Naive thymus-derived CD4-positive, alpha-beta T cell (primary cell): ENCODE data around the gene BAX. TPM values are rescaled to one million over a fixed set of nuclear protein-coding genes. Genes with fewer than 3 reads are reported as not detected.
"Not testable (repeated sequence)": the region's sequence is repeated elsewhere in the genome, so short reads cannot be mapped to it uniquely, and the experiment has no call there.

Experiments
- ATAC-seq: fragments of 150-1000 bp; cut with Tn5 transposase; 2 replicates; pipeline ENCODE4 v1.10.0; 2021; ENCODE audit warnings: mild to moderate bottlenecking, moderate library complexity
- CTCF ChIA-PET: fragments of 350-600 bp; sonication (Branson Sonifier 250); formaldehyde crosslinking; loops from one replicate; lab custom pipeline; 2021; ENCODE audit warnings: antibody characterized with exemption; lab: Charles Lee
- POLR2A ChIA-PET: fragments of 350-600 bp; sonication (Branson Sonifier 250); formaldehyde crosslinking; loops from one replicate; lab custom pipeline; 2021; ENCODE audit warnings: antibody characterized with exemption, inconsistent platforms; lab: Charles Lee
- DNase-seq, 9 donors: peaks; one replicate each; pipeline versions ENCODE4 v3.0.0 to v3.0.0-alpha.2; 2020 to 2022; ENCODE audit warnings: mixed read lengths in 1 of 9
- H3K27ac ChIP-seq: one replicate; pipeline ENCODE4 v1.7.0; 2013; ENCODE audit warnings: mild to moderate bottlenecking, low read depth, low read length, moderate library complexity
- H3K27me3 ChIP-seq, 2 donors: one replicate each; pipeline ENCODE4 v1.7.0; 2013; ENCODE audit warnings: low read length in 2 of 2, mild to moderate bottlenecking in 2 of 2, moderate library complexity in 2 of 2; ENCODE audit not compliant: control insufficient read depth in 2 of 2, insufficient read depth in 2 of 2
- H3K36me3 ChIP-seq, 3 experiments: 1 replicate in 2 of 3; 2 replicates in 1 of 3; pipeline ENCODE4 v1.7.0; 2013; ENCODE audit warnings: low read length in 3 of 3, mild to moderate bottlenecking in 3 of 3, moderate library complexity in 1 of 3; ENCODE audit not compliant: insufficient read depth in 3 of 3, control insufficient read depth in 2 of 3
- H3K4me1 ChIP-seq, 2 donors: one replicate each; pipeline ENCODE4 v1.7.0; 2013; ENCODE audit warnings: low read length in 2 of 2, mild to moderate bottlenecking in 2 of 2, moderate library complexity in 1 of 2; ENCODE audit not compliant: control insufficient read depth in 2 of 2, insufficient read depth in 2 of 2
- H3K4me3 ChIP-seq: 2 replicates; pipeline ENCODE4 v1.7.0; 2013; ENCODE audit warnings: mild to moderate bottlenecking, low read length
- H3K9me3 ChIP-seq, 3 experiments: 1 replicate in 2 of 3; 2 replicates in 1 of 3; pipeline ENCODE4 v1.7.0; 2013; ENCODE audit warnings: low read length in 3 of 3; ENCODE audit not compliant: control insufficient read depth in 2 of 3
- H3K27ac Mint-ChIP-seq, 9 donors: one replicate each; pipeline ENCODE4 v1.8.0; 2020 to 2022; ENCODE audit warnings: mixed read lengths in 9 of 9, mild to moderate bottlenecking in 8 of 9, moderate library complexity in 5 of 9, inconsistent platforms in 2 of 9
- H3K27me3 Mint-ChIP-seq, 5 donors: one replicate each; pipeline ENCODE4 v1.8.0; 2021 to 2022; ENCODE audit warnings: mixed read lengths in 5 of 5, mild to moderate bottlenecking in 1 of 5
- H3K36me3 Mint-ChIP-seq, 5 donors: one replicate each; pipeline ENCODE4 v1.8.0; 2020 to 2022; ENCODE audit warnings: mixed read lengths in 5 of 5, mild to moderate bottlenecking in 3 of 5, inconsistent platforms in 1 of 5
- H3K4me1 Mint-ChIP-seq, 7 donors: one replicate each; pipeline ENCODE4 v1.8.0; 2020 to 2022; ENCODE audit warnings: mixed read lengths in 7 of 7, mild to moderate bottlenecking in 3 of 7, inconsistent platforms in 1 of 7
- H3K4me3 Mint-ChIP-seq, 10 donors: one replicate each; pipeline ENCODE4 v1.8.0; 2020 to 2022; ENCODE audit warnings: mild to moderate bottlenecking in 10 of 10, mixed read lengths in 10 of 10, moderate library complexity in 6 of 10, inconsistent platforms in 2 of 10
- H3K9me3 Mint-ChIP-seq, 11 donors: one replicate each; pipeline ENCODE4 v1.8.0; 2020 to 2022; ENCODE audit warnings: mixed read lengths in 11 of 11, mild to moderate bottlenecking in 4 of 11, inconsistent platforms in 1 of 11, moderate library complexity in 1 of 11
- intact Hi-C, 2 donors: fragments of 100-400 bp; cut with micrococcal nuclease; formaldehyde crosslinking; loops; one replicate each; pipeline ENCODE4 v1.15.1; 2023
- polyA plus RNA-seq, 2 donors: library from polyadenylated mRNA; unstranded; fragments of 300-500 nt; fragmentation: Illumina TruSeq; gene quantifications; one replicate each; pipeline ENCODE4 v1.2.3, GENCODE V29; 2021
- total RNA-seq, 6 experiments: library from RNA in 5 of 6; stranded (reverse) in 5 of 6; gene quantifications; 1 replicate in 5 of 6; 2 replicates in 1 of 6; pipeline ENCODE4 v1.2.3 and lab custom pipeline; 2021 to 2026

The BAX gene
- total and polyA plus RNA-seq, 7 experiments from 2014 or later: 49.1 to 355 (median 85.4) TPM

GRCh38 chr19:48927692-48928091 lies 27.0 kb upstream of the BAX start:
- H3K4me3 Mint-ChIP-seq, ATAC-seq, H3K36me3 Mint-ChIP-seq, H3K27ac Mint-ChIP-seq, CTCF ChIA-PET, H3K9me3 Mint-ChIP-seq, H3K27me3 ChIP-seq, intact Hi-C loops, H3K9me3 ChIP-seq, H3K4me1 ChIP-seq, H3K27me3 Mint-ChIP-seq, H3K36me3 ChIP-seq, H3K27ac ChIP-seq, H3K4me3 ChIP-seq, DNase-seq: not testable (repeated sequence)
- POLR2A ChIA-PET: interaction anchor here (0.6 kb wide), 1 partner anchor 155 kb away, joined by 4 read pairs; no protein-coding TSS in a partner anchor
- peaks cover 0 to 10% (median 4%) of the 10 kb centered on the region in 7 donors for H3K4me1 Mint-ChIP-seq

DNA sequence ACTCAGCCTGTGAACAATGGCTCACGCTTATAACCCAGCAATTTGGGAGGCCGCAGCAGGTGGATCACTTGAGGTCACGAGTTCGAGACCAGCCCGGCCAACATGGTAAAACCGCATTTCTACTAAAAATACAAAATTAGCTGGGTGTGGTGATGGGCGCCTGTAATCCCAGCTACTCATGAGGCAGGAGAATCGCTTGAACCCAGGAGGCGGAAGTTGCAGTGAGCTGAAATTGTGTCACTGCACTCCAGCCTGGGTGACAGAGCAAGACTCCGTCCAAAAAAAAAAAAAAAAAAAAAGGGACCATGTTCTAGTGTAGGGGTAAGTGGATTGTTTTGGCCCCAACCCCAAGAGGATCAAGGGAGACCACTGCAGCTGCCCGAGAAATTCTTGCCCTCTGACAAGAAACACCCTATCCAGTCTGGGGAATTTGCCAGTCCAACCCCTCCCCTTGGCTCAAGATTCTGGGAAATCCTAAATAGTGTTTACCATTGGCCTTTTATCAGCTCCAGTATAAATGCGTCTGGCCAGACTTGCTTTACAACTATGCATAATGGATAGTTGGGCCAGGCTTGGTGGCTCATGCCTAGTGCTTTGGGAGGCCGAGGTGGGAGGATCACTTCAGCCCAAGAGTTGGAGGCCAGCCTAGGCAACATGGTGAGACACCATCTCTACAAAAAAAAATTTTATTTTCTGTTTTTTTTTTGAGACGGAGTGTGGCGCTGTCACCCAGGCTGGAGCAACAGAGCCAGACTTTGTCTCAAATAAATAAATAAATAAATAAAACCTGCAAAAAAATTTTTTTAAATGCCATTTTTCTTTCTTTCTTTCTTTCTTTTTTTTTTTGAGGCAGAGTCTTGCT lies 26.3 kb upstream of the BAX start:
- ATAC-seq (no peak), DNase-seq (no peak)
- Histone ChIP-seq H3K27ac (no peak overlapping the region), H3K27me3 (no peaks in the 10 kb centered on the region), H3K36me3 (no peaks in the 10 kb centered on the region), H3K4me3 (no peak overlapping the region), H3K4me1 (peaks cover 6 to 7% of the 10 kb centered on the region in 2 donors), H3K9me3 (no peaks in the 10 kb centered on the region)
- Mint-ChIP-seq H3K36me3 (peaks cover 0 to 2% (median 0%) of the 10 kb centered on the region in 5 donors), H3K9me3 (no peaks in the 10 kb centered on the region), H3K4me1 (peaks cover 5 to 17% (median 9%) of the 10 kb centered on the region in 7 donors), H3K27ac (no peak overlapping the region), H3K4me3 (no peak overlapping the region), H3K27me3 (peaks cover 0 to 12% (median 0%) of the 10 kb centered on the region in 5 donors)
- ChIA-PET POLR2A (interaction anchor here (0.6 kb wide), 1 partner anchor 156 kb away, joined by 4 read pairs; no protein-coding TSS in a partner anchor), CTCF (interaction anchor here (1.0 kb wide), 1 partner anchor 42 kb away, joined by 3 read pairs; no protein-coding TSS in a partner anchor)
- intact Hi-C loops: no loop called here

DNA sequence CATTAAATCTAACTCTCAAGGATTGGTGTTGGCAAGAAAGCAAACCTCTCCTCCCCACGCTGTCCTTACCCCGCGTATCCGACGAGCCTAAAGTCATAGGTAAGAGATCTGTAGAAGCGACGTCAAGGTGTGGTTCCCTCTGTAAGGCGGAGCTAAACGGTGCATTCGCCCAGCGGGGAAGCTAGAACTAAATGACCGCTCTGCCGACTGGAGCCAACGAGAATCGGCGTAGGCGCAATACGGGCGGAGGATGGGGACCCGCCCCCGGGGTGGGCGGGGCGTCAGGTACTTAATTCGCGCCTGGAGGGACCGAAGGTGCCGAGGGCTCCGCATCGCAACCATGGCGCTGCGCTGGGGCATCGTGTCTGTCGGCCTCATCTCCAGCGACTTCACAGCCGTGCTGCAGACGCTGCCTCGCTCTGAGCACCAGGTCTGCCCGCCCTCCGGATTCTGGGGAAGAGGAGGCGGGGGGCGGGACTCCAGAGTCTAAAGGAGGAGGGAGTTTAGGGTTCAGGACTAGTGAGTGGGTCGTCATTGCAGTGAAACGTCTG lies 21.2 kb upstream of the BAX start, which contains the start of gene DHDH:
DHDH (plus strand) TSS at position 318 of the 551 bp plus-strand sequence; CDS start at position 341, 23 bp downstream.
- CTCF ChIA-PET: interaction anchor here (1.0 to 1.7 kb wide), 2 partner anchors 37 to 60 kb away, joined by 3 to 10 read pairs; partner anchors contain the start of genes GYS1 and RUVBL2
- Mint-ChIP-seq H3K36me3 (peaks cover 0 to 8% (median 3%) of the 10 kb centered on the region in 5 donors), H3K27ac (peak within 1 kb of the TSS; percentile 66 to 94 (median 91)), H3K9me3 (no peaks in the 10 kb centered on the region), H3K4me3 (peak within 1 kb of the TSS; percentile 78 to 91 (median 86)), H3K4me1 (peaks cover 7 to 17% (median 14%) of the 10 kb centered on the region in 7 donors), H3K27me3 (peaks cover 0 to 16% (median 0%) of the 10 kb centered on the region in 5 donors)
- Histone ChIP-seq H3K27ac (peak within 1 kb of the TSS; percentile 57), H3K9me3 (no peaks in the 10 kb centered on the region), H3K36me3 (no peaks in the 10 kb centered on the region), H3K4me1 (peaks cover 6 to 7% of the 10 kb centered on the region in 2 donors), H3K27me3 (no peaks in the 10 kb centered on the region), H3K4me3 (peak within 1 kb of the TSS; percentile 50)
- POLR2A ChIA-PET: interaction anchor here (0.6 to 1.8 kb wide), 10 partner anchors 19 to 730 kb away, joined by 3 to 8 read pairs (median 4); partner anchors contain the start of genes BAX, FTL and NUCB1
- ATAC-seq (peak; percentile 98), DNase-seq (peak; percentile 75 to 90 (median 87))
- intact Hi-C loops: loop anchor here (1.0 to 5.0 kb wide), 8 partner anchors 21 to 61 kb away; partner anchors contain the start of genes BAX (in 2 of the 2), PPP1R15A (in 2 of the 2), FTL (in 1 of the 2) and NUCB1 (in 1 of the 2)

DNA sequence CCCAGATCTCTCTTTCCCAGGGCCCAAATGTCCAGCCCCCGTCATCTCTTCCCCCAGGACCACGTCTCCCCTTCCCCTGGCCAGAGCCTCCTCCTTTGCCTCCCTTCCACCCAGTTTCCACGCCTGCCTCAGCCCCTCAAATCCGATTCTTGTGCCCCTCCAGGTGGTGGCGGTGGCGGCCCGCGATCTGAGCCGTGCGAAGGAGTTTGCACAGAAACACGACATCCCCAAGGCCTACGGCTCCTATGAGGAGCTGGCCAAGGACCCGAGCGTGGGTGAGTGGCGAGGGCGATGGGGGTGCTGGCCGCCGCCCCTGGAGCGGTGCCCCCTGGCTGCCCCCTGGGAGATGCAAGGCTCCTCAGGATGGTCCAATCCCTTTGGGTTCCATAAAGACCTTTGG lies 19.8 kb upstream of the BAX start:
- Mint-ChIP-seq H3K27me3 (peaks cover 0 to 16% (median 0%) of the 10 kb centered on the region in 5 donors), H3K9me3 (no peaks in the 10 kb centered on the region), H3K36me3 (peaks cover 0 to 19% (median 14%) of the 10 kb centered on the region in 5 donors), H3K4me1 (peaks cover 7 to 17% (median 14%) of the 10 kb centered on the region in 7 donors), H3K4me3 (peak overlapping the region in 3 of 10 donors; percentile 63 to 83 (median 78)), H3K27ac (peak overlapping the region in 1 of 9 donors; percentile 77)
- H3K36me3 ChIP-seq: no peaks in the 10 kb centered on the region
- ATAC-seq (no peak), DNase-seq (no peak)
- intact Hi-C loops: loop anchor here in 1 of 2 donors (5.0 kb wide), 1 partner anchor 63 kb away; the partner anchor contains the start of gene PPP1R15A
- no peaks in the 10 kb centered on the region for H3K27me3 ChIP-seq
- H3K9me3 ChIP-seq: no peaks in the 10 kb centered on the region
- no peak overlapping the region for H3K27ac ChIP-seq
- peaks cover 6 to 7% of the 10 kb centered on the region in 2 donors for H3K4me1 ChIP-seq
- ChIA-PET POLR2A (no interaction called here), CTCF (interaction anchor here (0.6 kb wide), 1 partner anchor 9 kb away, joined by 5 read pairs; no protein-coding TSS in a partner anchor)
- H3K4me3 ChIP-seq: no peak overlapping the region

DNA sequence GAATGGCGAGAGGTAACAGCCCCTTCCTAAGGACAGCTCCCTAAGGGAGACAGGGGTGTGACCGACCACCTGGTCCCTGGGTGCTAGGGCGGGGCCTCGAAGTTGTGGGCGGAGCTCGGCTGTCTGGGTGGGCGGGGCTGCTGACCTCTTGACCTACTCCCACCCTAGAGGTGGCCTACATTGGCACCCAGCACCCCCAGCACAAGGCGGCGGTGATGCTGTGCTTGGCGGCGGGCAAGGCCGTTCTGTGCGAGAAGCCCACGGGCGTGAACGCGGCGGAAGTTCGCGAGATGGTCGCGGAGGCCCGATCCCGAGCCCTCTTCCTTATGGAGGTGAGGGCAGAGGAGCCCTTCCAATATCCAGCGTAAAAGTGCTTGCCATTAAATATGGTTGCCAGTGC lies 18.8 kb upstream of the BAX start:
- no peak overlapping the region for H3K4me3 Mint-ChIP-seq
- intact Hi-C loops: no loop called here
- peaks cover 0 to under 1% (median 0%) of the 10 kb centered on the region in 11 donors for H3K9me3 Mint-ChIP-seq
- H3K36me3 Mint-ChIP-seq: peaks cover 0 to 27% (median 20%) of the 10 kb centered on the region in 5 donors
- ATAC-seq (no peak), DNase-seq (no peak)
- ChIA-PET POLR2A (no interaction called here), CTCF (interaction anchor here (0.6 to 0.7 kb wide), 2 partner anchors 108 to 618 kb away, joined by 3 to 4 read pairs; no protein-coding TSS in a partner anchor)
- Histone ChIP-seq H3K9me3 (no peaks in the 10 kb centered on the region), H3K27ac (no peak overlapping the region), H3K27me3 (no peaks in the 10 kb centered on the region), H3K4me3 (no peak overlapping the region), H3K4me1 (peaks cover 6 to 7% of the 10 kb centered on the region in 2 donors), H3K36me3 (no peaks in the 10 kb centered on the region)
- H3K27ac Mint-ChIP-seq: no peak overlapping the region
- H3K27me3 Mint-ChIP-seq: peaks cover 0 to 16% (median 0%) of the 10 kb centered on the region in 5 donors
- H3K4me1 Mint-ChIP-seq: peaks cover 7 to 17% (median 14%) of the 10 kb centered on the region in 7 donors

GRCh38 chr19:48938256-48938655 lies 16.4 kb upstream of the BAX start:
- DNase-seq (no peak), ATAC-seq (no peak)
- Histone ChIP-seq H3K36me3 (no peaks in the 10 kb centered on the region), H3K9me3 (no peaks in the 10 kb centered on the region), H3K4me3 (no peak overlapping the region), H3K27me3 (no peaks in the 10 kb centered on the region), H3K4me1 (peaks cover under 1 to 1% of the 10 kb centered on the region in 2 donors), H3K27ac (no peak overlapping the region)
- Mint-ChIP-seq H3K4me3 (no peak overlapping the region), H3K27me3 (peaks cover 0 to 6% (median 0%) of the 10 kb centered on the region in 5 donors), H3K9me3 (peaks cover 0 to 4% (median 0%) of the 10 kb centered on the region in 11 donors), H3K4me1 (peaks cover 4 to 14% (median 8%) of the 10 kb centered on the region in 7 donors), H3K36me3 (peaks cover 1 to 39% (median 27%) of the 10 kb centered on the region in 5 donors), H3K27ac (no peak overlapping the region)
- ChIA-PET POLR2A (no interaction called here), CTCF (no interaction called here)
- intact Hi-C loops: no loop called here
